Trophoblast cell (in vitro differentiated cells and primary cell): ENCODE data around the gene CFAP107.

ENCODE experiments used
- DNase-seq, 2 donors: peaks; one replicate each; pipeline ENCODE4 v3.0.0-alpha.2; 2016
- H2AFZ ChIP-seq: 2 replicates; pipeline ENCODE4 v1.6.1; 2013; ENCODE audit warnings: low read length, moderate library complexity, mild to moderate bottlenecking; ENCODE audit not compliant: insufficient read depth, poor library complexity
- H2AK5ac ChIP-seq: 2 replicates; pipeline ENCODE4 v1.6.1; 2013; ENCODE audit warnings: mild to moderate bottlenecking, low read length
- H2BK120ac ChIP-seq: 2 replicates; pipeline ENCODE4 v1.6.1; 2013; ENCODE audit warnings: low read length, mild to moderate bottlenecking, moderate library complexity; ENCODE audit not compliant: insufficient read depth, poor library complexity
- H2BK12ac ChIP-seq: 2 replicates; pipeline ENCODE4 v1.6.1; 2013; ENCODE audit warnings: mild to moderate bottlenecking, low read length, moderate library complexity
- H2BK5ac ChIP-seq: 2 replicates; pipeline ENCODE4 v1.6.1; 2013; ENCODE audit warnings: low read length, low read depth, moderate library complexity, mild to moderate bottlenecking; ENCODE audit not compliant: poor library complexity
- H3K14ac ChIP-seq: 2 replicates; pipeline ENCODE4 v1.6.1; 2013; ENCODE audit warnings: mild to moderate bottlenecking, low read length
- H3K18ac ChIP-seq: 2 replicates; pipeline ENCODE4 v1.6.1; 2013; ENCODE audit warnings: mild to moderate bottlenecking, low read length
- H3K23ac ChIP-seq: 2 replicates; pipeline ENCODE4 v1.6.1; 2013; ENCODE audit warnings: low read length
- H3K27ac ChIP-seq: 2 replicates; pipeline ENCODE4 v1.5.1; 2013; ENCODE audit warnings: low read depth, mild to moderate bottlenecking, inconsistent platforms, low read length, moderate library complexity
- H3K27me3 ChIP-seq: 2 replicates; pipeline ENCODE4 v1.6.1; 2013; ENCODE audit warnings: inconsistent platforms, mild to moderate bottlenecking, low read length, moderate library complexity; ENCODE audit not compliant: insufficient read depth
- H3K36me3 ChIP-seq, 2 experiments: 1 replicate in 1 of 2; 2 replicates in 1 of 2; pipeline ENCODE4 v1.6.1; 2013; ENCODE audit warnings: low read length in 2 of 2, mild to moderate bottlenecking in 2 of 2, moderate library complexity in 1 of 2; ENCODE audit not compliant: insufficient read depth in 2 of 2, control insufficient read depth in 1 of 2
- H3K4ac ChIP-seq: 2 replicates; pipeline ENCODE4 v1.6.1; 2013; ENCODE audit warnings: low read depth, mild to moderate bottlenecking, low read length, moderate library complexity
- H3K4me1 ChIP-seq, 2 experiments: 1 replicate in 1 of 2; 2 replicates in 1 of 2; pipeline ENCODE4 v1.6.1; 2013; ENCODE audit warnings: low read length in 2 of 2, mild to moderate bottlenecking in 2 of 2, moderate library complexity in 1 of 2; ENCODE audit not compliant: insufficient read depth in 2 of 2, control insufficient read depth in 1 of 2
- H3K4me2 ChIP-seq: 2 replicates; pipeline ENCODE4 v1.6.1; 2013; ENCODE audit warnings: inconsistent platforms, mild to moderate bottlenecking, low read length, moderate library complexity
- H3K4me3 ChIP-seq: 2 replicates; pipeline ENCODE4 v1.5.1; 2013; ENCODE audit warnings: mild to moderate bottlenecking, low read depth, low read length, inconsistent platforms
- H3K79me1 ChIP-seq: one replicate; pipeline ENCODE4 v1.6.1; 2013; ENCODE audit warnings: low read length
- H3K79me2 ChIP-seq: 2 replicates; pipeline ENCODE4 v1.6.1; 2013; ENCODE audit warnings: low read length, mild to moderate bottlenecking; ENCODE audit not compliant: control insufficient read depth, insufficient read depth, poor library complexity
- H3K9ac ChIP-seq: 2 replicates; pipeline ENCODE4 v1.6.1; 2013; ENCODE audit warnings: mild to moderate bottlenecking, low read length
- H3K9me3 ChIP-seq: 2 replicates; pipeline ENCODE4 v1.6.1; 2013; ENCODE audit warnings: low read depth, mild to moderate bottlenecking, control low read depth, inconsistent platforms, low read length; ENCODE audit not compliant: insufficient read depth
- H4K12ac ChIP-seq: 2 replicates; pipeline ENCODE4 v1.6.1; 2013; ENCODE audit warnings: low read depth, mild to moderate bottlenecking, low read length, moderate library complexity
- H4K8ac ChIP-seq: 2 replicates; pipeline ENCODE4 v1.6.1; 2013; ENCODE audit warnings: low read depth, mild to moderate bottlenecking, low read length, moderate library complexity
- H4K91ac ChIP-seq: one replicate; pipeline ENCODE4 v1.6.1; 2013; ENCODE audit warnings: low read depth, mild to moderate bottlenecking, low read length, moderate library complexity
- WGBS: extraction: QIAGEN DNeasy Blood & Tissue Kit; methylation state at CpG from one replicate; pipeline ENCODE4 v1.1.7; 2013; ENCODE audit warnings: missing lambda C conversion rate; ENCODE audit not compliant: insufficient read length, insufficient coverage; ENCODE audit errors: extremely low coverage; 5-methylcytosine and 5-hydroxymethylcytosine counted together

CFAP107 gene

GRCh38 chr1:12763479-12763878, 17.5 kb downstream of the CFAP107 start:
- H4K12ac ChIP-seq: no peak overlapping the region
- WGBS: no CpG with 5 or more reads among the region's 4 CpGs

GRCh38 chr1:12764016-12764415, 18.0 kb downstream of the CFAP107 start:
- Histone ChIP-seq H4K12ac (no peak overlapping the region), H3K4me3 (no peak overlapping the region), H3K4me2 (no peak overlapping the region), H3K18ac (no peak overlapping the region), H3K79me1 (no peaks in the 10 kb centered on the region), H2BK12ac (no peak overlapping the region), H3K79me2 (no peaks in the 10 kb centered on the region), H2BK120ac (no peak overlapping the region), H2AK5ac (no peak overlapping the region), H3K36me3 (no peaks in the 10 kb centered on the region), H3K9me3 (no peaks in the 10 kb centered on the region), H3K27me3 (no peaks in the 10 kb centered on the region), H2BK5ac (no peak overlapping the region), H3K9ac (no peak overlapping the region), H3K14ac (no peak overlapping the region), H3K23ac (no peak overlapping the region), H4K91ac (no peak overlapping the region), H2AFZ (no peak overlapping the region), H4K8ac (no peak overlapping the region), H3K4ac (no peak overlapping the region), H3K4me1 (no peaks in the 10 kb centered on the region), H3K27ac (no peak overlapping the region)
- DNase-seq: no peak
- WGBS: no CpG with 5 or more reads among the region's 5 CpGs

More at GRCh38 chr1:12763479-12763878, 17.5 kb downstream of the CFAP107 start:
- Histone ChIP-seq H3K79me2 (no peaks in the 10 kb centered on the region), H2AK5ac (no peak overlapping the region), H3K4ac (no peak overlapping the region), H3K9me3 (no peaks in the 10 kb centered on the region), H3K4me1 (no peaks in the 10 kb centered on the region), H2BK12ac (no peak overlapping the region), H3K27ac (no peak overlapping the region), H4K91ac (no peak overlapping the region), H3K36me3 (no peaks in the 10 kb centered on the region), H4K8ac (no peak overlapping the region), H3K4me2 (no peak overlapping the region), H3K27me3 (no peaks in the 10 kb centered on the region), H3K23ac (no peak overlapping the region), H3K9ac (no peak overlapping the region), H2BK120ac (no peak overlapping the region), H3K18ac (no peak overlapping the region), H3K79me1 (no peaks in the 10 kb centered on the region), H3K4me3 (no peak overlapping the region), H2BK5ac (no peak overlapping the region), H3K14ac (no peak overlapping the region), H2AFZ (no peak overlapping the region)
- no peak for DNase-seq

GRCh38 chr1:12769031-12769430, 23.0 kb downstream of the CFAP107 start:
- Histone ChIP-seq H3K79me2 (no peaks in the 10 kb centered on the region), H3K23ac (no peak overlapping the region), H3K4me1 (no peaks in the 10 kb centered on the region), H4K8ac (no peak overlapping the region), H2AK5ac (no peak overlapping the region), H3K9ac (no peak overlapping the region), H3K9me3 (peaks cover 3% of the 10 kb centered on the region), H3K4me3 (no peak overlapping the region), H2BK120ac (no peak overlapping the region), H2BK5ac (no peak overlapping the region), H4K12ac (no peak overlapping the region), H3K4me2 (no peak overlapping the region), H3K14ac (no peak overlapping the region), H3K27ac (no peak overlapping the region), H4K91ac (no peak overlapping the region), H3K18ac (no peak overlapping the region), H3K4ac (no peak overlapping the region), H3K36me3 (no peaks in the 10 kb centered on the region), H2BK12ac (no peak overlapping the region), H3K27me3 (no peaks in the 10 kb centered on the region), H2AFZ (no peak overlapping the region), H3K79me1 (no peaks in the 10 kb centered on the region)
- DNase-seq: no peak
- WGBS: no CpG with 5 or more reads among the region's 2 CpGs

DNA sequence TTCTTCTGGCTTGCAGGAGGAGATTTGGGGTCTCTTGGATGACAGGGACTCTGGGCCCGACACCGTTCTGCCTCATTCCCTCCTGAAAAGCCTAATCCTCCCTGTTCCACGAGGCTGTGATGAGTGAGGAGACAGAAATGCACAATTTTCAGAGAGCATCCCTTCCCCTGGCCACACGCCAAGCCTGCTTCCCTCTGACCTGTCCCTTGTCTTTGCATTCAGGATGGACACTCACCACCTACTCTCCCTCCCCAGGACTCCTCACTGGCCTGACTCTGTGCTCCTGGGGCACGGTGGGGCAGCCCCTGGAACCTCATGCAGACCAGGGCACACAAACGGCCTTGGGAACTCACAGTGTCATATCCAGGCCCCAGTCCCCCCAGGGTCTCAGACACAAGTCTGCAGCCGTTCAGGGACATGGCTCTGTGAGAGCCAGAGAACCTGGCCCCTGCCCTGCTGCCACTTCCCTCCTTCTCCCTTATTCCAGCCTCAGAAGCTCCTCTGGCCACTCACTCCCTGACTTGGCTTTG, 24.0 kb downstream of the CFAP107 start:
- no CpG with 5 or more reads among the region's 7 CpGs for WGBS
- Histone ChIP-seq H3K4me2 (no peak overlapping the region), H3K79me1 (no peaks in the 10 kb centered on the region), H3K4me1 (no peaks in the 10 kb centered on the region), H3K18ac (no peak overlapping the region), H3K79me2 (no peaks in the 10 kb centered on the region), H2BK120ac (no peak overlapping the region), H3K27ac (no peak overlapping the region), H3K27me3 (no peaks in the 10 kb centered on the region), H3K9me3 (peaks cover 3% of the 10 kb centered on the region), H3K36me3 (no peaks in the 10 kb centered on the region), H2AK5ac (no peak overlapping the region), H3K4me3 (no peak overlapping the region), H3K14ac (no peak overlapping the region), H4K91ac (no peak overlapping the region), H2BK5ac (no peak overlapping the region), H4K12ac (no peak overlapping the region), H2AFZ (no peak overlapping the region), H3K4ac (no peak overlapping the region), H3K23ac (no peak overlapping the region), H4K8ac (no peak overlapping the region), H3K9ac (no peak overlapping the region), H2BK12ac (no peak overlapping the region)
- no peak for DNase-seq
